Nephron progenitor cell (in vitro differentiated cells): Measurements from ENCODE around the gene DHCR7.

Experiments
- DNase-seq: peaks from one replicate; pipeline ENCODE4 v3.0.0; 2021
- H3K27ac Mint-ChIP-seq: 2 replicates; pipeline ENCODE4 v1.8.0; 2021; ENCODE audit warnings: mild to moderate bottlenecking, moderate library complexity, mixed read lengths
- H3K27me3 Mint-ChIP-seq: 2 replicates; pipeline ENCODE4 v1.8.0; 2021; ENCODE audit warnings: mild to moderate bottlenecking, low read depth, mixed read lengths; ENCODE audit not compliant: poor library complexity
- H3K36me3 Mint-ChIP-seq: 2 replicates; pipeline ENCODE4 v1.8.0; 2021; ENCODE audit warnings: low read depth, mixed read lengths
- H3K4me1 Mint-ChIP-seq: 2 replicates; pipeline ENCODE4 v1.8.0; 2021; ENCODE audit warnings: mixed read lengths
- H3K4me3 Mint-ChIP-seq: 2 replicates; pipeline ENCODE4 v1.8.0; 2021; ENCODE audit warnings: mild to moderate bottlenecking, moderate library complexity, mixed read lengths
- H3K9me3 Mint-ChIP-seq: 2 replicates; pipeline ENCODE4 v1.8.0; 2021; ENCODE audit warnings: mild to moderate bottlenecking, moderate library complexity, mixed read lengths
- CTCF ChIP-seq: fragments of 200-600 bp; sonication (generic); IDR thresholded peaks from 2 replicates; pipeline ENCODE4 v1.5.0; 2021; ENCODE audit warnings: antibody characterized with exemption

DHCR7 gene

DNA sequence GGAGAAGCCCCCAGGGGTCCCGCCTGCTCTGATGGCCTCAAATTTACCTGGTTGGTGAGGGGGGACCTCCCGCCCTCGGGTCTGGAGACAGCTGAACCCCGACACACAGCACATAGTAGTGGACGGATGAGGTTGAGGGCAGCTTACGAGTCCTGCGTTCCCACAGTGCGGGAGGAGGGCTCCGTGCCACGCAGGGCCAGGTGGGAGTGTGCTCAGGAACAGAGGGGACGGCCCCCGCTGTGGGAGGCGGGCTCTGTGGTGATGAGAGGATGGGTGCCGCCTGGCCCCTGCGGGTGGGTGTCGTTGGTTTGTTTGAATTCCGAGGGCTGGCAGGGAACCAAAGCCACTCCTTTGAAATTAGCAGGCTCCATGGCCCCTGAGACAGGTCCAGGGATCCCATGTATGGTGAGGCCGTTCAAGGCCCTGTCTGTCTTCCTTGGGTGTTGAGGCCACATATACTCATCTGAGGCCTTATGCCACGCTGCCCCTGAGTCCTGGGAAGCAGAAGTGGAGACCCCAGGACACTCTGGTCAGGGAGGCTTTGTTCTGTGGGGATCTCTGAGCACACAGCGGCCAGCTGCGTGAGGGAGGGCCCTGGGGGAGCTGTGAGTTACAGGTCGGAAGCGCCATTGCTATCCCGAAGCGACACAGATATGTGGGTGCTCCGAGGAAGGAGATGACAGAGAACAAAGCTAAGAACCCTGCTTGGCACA lies 26.7 kb upstream of the DHCR7 start:
- H3K9me3 Mint-ChIP-seq = no peaks in the 10 kb centered on the region
- H3K4me3 Mint-ChIP-seq = no peak overlapping the region
- H3K4me1 Mint-ChIP-seq = peaks cover 41% of the 10 kb centered on the region
- peaks cover 2% of the 10 kb centered on the region for H3K27me3 Mint-ChIP-seq
- TF ChIP-seq CTCF = no peak
- H3K36me3 Mint-ChIP-seq = peaks cover 30% of the 10 kb centered on the region
- DNase-seq = no peak
- no peak overlapping the region for H3K27ac Mint-ChIP-seq

DNA sequence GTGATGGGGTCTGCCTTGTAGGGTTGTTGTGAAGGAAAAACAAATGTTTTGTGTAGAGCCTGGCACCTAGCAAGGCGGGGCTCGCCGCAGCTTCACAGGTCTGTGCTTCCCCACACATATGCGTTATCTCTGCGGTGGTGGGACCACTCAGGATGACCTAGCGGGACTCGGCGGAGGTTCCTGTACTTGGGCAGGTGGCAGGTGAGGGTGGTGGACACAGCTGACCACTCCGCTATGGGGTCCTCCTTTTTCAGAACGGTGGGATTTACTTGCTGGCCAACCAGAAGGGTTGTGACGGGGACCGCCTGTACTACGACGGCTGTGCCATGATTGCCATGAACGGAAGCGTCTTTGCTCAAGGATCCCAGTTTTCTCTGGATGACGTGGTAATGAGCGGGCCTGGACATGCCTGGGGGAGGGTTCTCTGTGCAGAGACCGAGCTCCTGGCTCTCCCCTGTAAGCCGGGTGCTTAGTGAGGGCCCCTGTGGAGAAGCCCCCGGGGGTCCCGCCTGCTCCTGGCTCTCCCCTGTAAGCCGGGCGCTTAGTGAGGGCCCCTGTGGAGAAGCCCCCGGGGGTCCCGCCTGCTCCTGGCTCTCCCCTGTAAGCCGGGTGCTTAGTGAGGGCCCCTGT lies 26.1 kb upstream of the DHCR7 start:
- Mint-ChIP-seq H3K4me3 (no peak overlapping the region), H3K4me1 (peaks cover 42% of the 10 kb centered on the region), H3K27ac (no peak overlapping the region), H3K9me3 (peaks cover under 1% of the 10 kb centered on the region), H3K36me3 (peaks cover 24% of the 10 kb centered on the region), H3K27me3 (peaks cover 2% of the 10 kb centered on the region)
- no peak for TF ChIP-seq CTCF
- no peak for DNase-seq

DNA sequence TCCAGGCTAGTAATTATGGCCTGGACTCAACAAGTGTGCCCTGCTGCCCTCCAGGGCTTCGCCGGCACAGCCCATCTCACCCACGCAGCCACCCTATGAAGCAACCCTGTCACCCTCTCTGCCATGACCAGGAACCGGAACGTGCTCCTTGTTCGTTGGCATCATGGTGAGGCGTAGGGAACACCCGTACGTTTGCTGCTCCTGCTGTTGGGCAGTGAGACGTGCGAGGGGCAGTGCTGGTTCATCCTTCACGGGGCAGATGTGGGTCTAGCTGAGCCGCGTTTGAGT lies 25.5 kb upstream of the DHCR7 start:
- H3K27ac Mint-ChIP-seq = no peak overlapping the region
- no peak for DNase-seq

DNA sequence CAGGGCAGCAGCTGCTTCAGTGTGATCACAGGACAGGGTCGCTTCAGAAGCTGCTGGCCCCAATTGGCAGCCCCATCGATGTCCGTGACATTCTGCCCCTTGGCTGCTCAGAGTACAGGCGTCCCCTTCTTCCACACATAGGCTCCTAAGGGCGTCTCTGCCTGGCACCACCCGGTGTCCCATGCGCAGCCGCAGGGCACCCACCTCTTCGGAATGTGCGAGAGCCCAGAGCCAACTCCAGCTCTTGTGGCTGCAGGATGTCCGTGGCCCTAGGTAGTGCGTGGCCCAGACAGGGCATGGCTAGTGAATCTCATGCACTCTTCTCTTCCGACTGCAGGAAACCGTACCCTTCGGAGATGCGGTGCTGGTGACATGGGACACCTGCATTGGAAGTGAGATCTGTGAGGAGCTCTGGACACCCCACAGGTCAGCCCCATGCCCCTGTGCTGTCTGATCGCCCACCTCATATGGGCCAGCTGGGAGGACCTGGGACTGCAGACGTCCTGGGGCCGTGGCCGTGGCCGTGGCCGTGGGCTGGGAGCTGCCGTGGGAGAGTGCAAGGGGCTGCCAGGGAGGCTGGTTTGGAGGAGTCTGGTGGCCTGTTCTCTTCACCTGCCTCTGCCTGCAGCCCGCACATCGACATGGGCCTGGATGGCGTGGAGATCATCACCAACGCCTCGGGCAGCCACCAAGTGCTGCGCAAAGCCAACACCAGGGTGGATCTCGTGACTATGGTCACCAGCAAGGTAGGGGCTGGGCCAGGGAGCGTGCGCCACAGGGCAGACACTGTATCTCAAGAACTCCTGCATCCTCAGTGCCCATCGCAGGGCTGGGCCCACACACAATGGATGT lies 25.0 kb upstream of the DHCR7 start:
- no peak for TF ChIP-seq CTCF
- Mint-ChIP-seq H3K27me3 (peaks cover 2% of the 10 kb centered on the region), H3K27ac (no peak overlapping the region), H3K4me1 (peaks cover 41% of the 10 kb centered on the region), H3K36me3 (peaks cover 31% of the 10 kb centered on the region), H3K9me3 (peaks cover 12% of the 10 kb centered on the region), H3K4me3 (no peak overlapping the region)
- DNase-seq = no peak

More for the DNA sequence above, 25.5 kb upstream of the DHCR7 start:
- peaks cover 28% of the 10 kb centered on the region for H3K36me3 Mint-ChIP-seq
- peaks cover 2% of the 10 kb centered on the region for H3K27me3 Mint-ChIP-seq
- H3K4me1 Mint-ChIP-seq = peaks cover 42% of the 10 kb centered on the region
- H3K4me3 Mint-ChIP-seq = no peak overlapping the region
- peaks cover 6% of the 10 kb centered on the region for H3K9me3 Mint-ChIP-seq
- no peak for TF ChIP-seq CTCF

GRCh38 chr11:71472357-71472885 lies 24.2 kb upstream of the DHCR7 start:
- Mint-ChIP-seq H3K4me1 (peaks cover 34% of the 10 kb centered on the region), H3K36me3 (peaks cover 31% of the 10 kb centered on the region), H3K4me3 (no peak overlapping the region), H3K9me3 (peaks cover 19% of the 10 kb centered on the region), H3K27me3 (peaks cover 2% of the 10 kb centered on the region), H3K27ac (no peak overlapping the region)
- DNase-seq = no peak
- no peak for TF ChIP-seq CTCF
